COR-L47 (cell line): ENCODE measurements around the gene DHRS7B.
"Not testable (repeated sequence)": the region's sequence is repeated elsewhere in the genome, so short reads cannot be mapped to it uniquely, and the experiment has no call there.

Source experiments
- DNase-seq: peaks from one replicate; lab custom pipeline; 2025; lab: John Stamatoyannopoulos, UW

DHRS7B gene, protein sequence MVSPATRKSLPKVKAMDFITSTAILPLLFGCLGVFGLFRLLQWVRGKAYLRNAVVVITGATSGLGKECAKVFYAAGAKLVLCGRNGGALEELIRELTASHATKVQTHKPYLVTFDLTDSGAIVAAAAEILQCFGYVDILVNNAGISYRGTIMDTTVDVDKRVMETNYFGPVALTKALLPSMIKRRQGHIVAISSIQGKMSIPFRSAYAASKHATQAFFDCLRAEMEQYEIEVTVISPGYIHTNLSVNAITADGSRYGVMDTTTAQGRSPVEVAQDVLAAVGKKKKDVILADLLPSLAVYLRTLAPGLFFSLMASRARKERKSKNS

DNA sequence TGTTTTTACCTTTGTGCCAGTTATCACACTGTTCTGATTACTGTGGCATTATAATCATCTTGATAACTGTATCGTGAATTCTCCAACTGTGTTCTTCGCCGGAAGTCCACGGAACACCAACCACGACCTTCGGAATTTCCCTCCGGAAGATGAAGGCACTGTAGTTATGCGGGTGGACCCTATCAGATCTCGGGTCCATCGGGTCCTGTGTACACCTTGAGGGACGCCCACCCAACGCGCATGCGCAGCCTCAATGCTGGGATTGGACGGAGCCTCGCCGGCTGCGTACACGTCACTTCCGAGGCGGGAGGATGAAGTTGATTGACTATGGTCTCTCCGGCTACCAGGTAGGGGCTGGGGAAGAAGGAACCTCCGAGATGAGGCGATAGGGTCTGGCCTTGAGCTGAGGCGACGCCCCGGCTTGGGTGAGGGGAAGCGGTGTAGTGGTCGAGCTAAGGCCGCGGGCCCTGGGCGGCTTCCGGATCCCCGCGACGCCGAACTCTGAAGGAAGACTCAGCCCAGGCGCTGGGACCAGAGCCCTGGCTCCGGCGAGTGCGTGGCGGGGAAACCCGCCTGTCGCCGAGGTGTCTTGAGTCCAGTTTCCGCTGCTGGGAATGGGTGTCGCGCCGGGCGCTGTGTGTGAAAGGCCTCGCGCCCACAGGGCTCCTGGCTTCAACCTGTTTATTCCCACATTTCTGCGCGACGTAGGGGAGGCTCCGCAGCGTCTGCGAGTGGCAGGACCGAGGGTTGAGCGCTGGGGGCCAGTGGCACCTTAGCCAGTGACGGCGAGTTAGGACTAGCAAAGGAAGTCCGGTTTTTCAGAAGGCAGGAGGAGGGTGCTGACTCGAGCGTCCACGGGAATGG lies at the start of gene DHRS7B:
DHRS7B (plus strand) TSS at position 320 of the 864 bp plus-strand sequence; CDS start at position 328, 8 bp downstream.
- DNase-seq: peak; percentile 83

DNA sequence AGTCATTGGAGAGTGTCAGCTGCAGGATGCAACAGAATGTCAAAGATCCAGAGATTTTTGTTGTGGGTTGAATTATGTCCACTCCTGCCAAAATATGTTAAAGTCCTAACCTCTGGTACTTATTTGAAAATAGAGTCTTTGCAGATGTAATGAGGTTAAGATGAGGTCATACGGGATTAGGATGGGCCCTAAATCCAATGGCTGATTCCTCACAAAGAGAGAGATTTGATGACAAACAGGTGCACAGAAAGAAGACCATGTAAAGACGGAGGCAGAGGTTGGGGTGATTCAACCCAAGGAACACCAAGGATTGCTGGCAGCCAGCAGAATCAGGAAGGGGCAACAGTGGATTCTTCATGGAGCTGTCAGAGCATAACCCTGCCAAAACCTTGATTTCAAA lies 49.5 kb upstream of the DHRS7B start:
- no peak for DNase-seq

- no peak for DNase-seq
Measured at GRCh38 chr17:21078016-21078780, 48.6 kb upstream of the DHRS7B start.

GRCh38 chr17:21079196-21079595 lies 47.6 kb upstream of the DHRS7B start:
- DNase-seq: no peak

- no peak for DNase-seq
Measured at GRCh38 chr17:21082001-21082436, 44.7 kb upstream of the DHRS7B start.

GRCh38 chr17:21085280-21085679 lies 41.5 kb upstream of the DHRS7B start:
- not testable (repeated sequence) for DNase-seq

DNA sequence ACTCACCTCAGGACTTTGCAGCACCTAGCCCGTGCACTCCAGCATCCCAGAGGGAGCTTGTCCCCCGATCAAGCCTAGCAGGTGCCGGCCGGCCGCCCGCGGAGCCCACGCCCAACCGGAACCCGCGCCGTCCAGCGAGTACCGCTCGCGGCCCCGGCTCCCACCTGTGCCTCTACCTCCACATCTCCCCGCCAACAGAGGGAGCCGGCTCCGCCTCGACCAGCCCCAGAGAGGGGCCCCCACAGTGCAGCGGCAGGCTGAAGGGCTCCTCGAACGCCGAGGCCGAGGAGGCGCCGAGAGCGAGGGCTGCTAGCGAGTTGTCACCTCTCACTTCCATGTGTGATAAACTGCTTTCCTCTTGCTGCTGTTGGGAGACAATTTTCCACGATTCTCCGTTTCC lies 41.1 kb upstream of the DHRS7B start:
- DNase-seq: no peak

- DNase-seq: no peak
Measured at GRCh38 chr17:21089145-21089544, 37.6 kb upstream of the DHRS7B start.

- DNase-seq: no peak
Measured at GRCh38 chr17:21089933-21090901, 36.5 kb upstream of the DHRS7B start.

GRCh38 chr17:21090902-21091618 lies 35.7 kb upstream of the DHRS7B start:
- no peak for DNase-seq

- no peak for DNase-seq
Measured at GRCh38 chr17:21094298-21094704, 32.5 kb upstream of the DHRS7B start.

DNA sequence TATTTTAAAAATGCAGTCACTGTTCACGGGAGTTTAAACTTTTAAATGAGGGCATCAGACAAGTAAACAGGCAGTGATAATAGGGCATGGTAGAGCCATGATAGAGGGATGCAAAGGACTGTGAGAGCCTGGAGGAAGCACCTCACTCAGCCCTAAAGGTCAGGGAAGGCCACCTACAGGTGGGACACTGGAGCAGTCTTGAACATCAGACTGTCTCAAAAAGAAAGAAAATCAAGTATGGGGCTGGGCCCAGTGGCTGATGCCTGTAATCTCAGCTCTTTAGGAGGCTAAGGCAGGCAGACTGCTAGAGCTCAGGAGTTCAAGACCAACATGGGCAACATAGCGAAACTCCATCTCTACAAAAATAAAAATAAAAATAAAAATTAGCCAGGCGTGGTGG lies 31.0 kb upstream of the DHRS7B start:
- DNase-seq: no peak

DNA sequence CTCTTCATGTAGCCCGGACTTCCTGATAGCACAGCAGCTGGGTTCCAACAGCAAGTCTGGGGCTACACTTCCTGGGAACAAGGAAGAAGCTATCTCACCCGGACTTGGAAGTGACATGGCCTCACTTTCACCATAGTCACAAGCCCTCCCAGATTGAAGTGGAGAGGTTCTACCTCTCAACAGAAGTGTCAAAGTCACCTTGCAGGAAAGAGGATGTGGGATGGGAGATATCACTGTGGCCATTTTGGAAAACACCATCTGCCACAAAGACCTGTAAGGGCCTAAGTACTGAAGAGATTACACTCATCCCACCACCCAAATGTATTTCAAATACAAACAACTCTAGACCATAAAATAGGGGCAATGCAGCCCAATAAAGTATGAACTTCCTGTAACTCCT lies 29.9 kb upstream of the DHRS7B start:
- no peak for DNase-seq

GRCh38 chr17:21098934-21099689 lies 27.7 kb upstream of the DHRS7B start:
- DNase-seq: peak; percentile 76

DNA sequence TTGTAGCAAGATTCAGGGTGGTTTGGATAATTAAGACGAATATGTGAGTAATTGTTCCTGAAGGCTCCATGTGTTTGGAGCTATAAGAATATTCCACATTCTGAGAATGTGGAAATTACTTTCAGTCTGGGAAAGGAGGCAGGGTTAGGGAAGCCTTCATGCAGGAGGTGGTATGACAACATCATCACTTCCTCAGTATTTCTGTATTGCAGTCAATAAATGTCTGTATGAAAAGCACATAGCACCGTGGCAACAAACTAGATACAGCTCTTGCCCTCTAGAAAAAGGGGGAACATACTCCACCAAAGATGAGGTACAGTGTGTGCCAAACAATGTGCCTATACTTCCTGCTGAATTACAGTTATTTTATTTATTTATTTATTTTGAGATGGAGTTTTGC lies 26.1 kb upstream of the DHRS7B start:
- DNase-seq: no peak

GRCh38 chr17:21104608-21105007 lies 22.2 kb upstream of the DHRS7B start:
- no peak for DNase-seq

- no peak for DNase-seq
Measured at GRCh38 chr17:21105064-21105894, 21.5 kb upstream of the DHRS7B start.

DNA sequence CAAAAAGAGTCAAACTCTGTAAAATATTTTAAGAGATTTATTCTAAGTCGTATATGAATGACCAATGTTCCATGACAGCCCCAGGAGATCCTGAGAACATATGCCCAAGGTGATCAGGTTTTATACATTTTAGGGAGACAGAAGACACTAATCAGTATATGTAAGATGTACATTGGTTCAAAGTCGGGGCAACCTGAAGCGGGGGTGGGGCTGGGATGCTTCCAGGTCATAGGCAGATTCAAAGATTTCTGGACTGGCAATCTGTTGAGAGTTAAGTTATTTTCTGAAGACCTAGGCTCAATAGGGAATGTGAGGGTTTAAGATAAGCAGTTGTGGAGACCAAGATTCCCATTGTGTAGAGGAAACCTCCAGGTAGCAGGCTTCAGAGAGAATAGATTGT lies 20.4 kb upstream of the DHRS7B start:
- no peak for DNase-seq
